ENCODE results near the gene MAP3K2. TPM values are rescaled to one million over a fixed set of nuclear protein-coding genes. Genes with fewer than 3 reads are reported as not detected.
A peak's percentile ranks its signal among the peaks of the same experiment; 100 is the strongest.

The MAP3K2 gene
- total RNA-seq, 8 experiments from 2014 or later, result 17.6 to 32.8 (median 22.8) TPM

GRCh38 chr2:127342101-127342500, 45.7 kb downstream of the MAP3K2 start:
- Histone ChIP-seq H3K4me1 (replicated peaks in 1 of 2) (no peaks in the 10 kb centered on the region), H3K4me3 (no peak overlapping the region), H3K27ac (no peak overlapping the region)
- in situ Hi-C loops (cut with MboI; ENCODE audit: low pct_unique_long_range_greater_than_20kb in 2 of 9, low sequenced_read_pairs in 9 of 9, unreplicated experiment in 9 of 9), result loop anchor here in 1 of 9 experiments (25.0 kb wide), 1 partner anchor 145 kb away; no protein-coding TSS in a partner anchor
- ATAC-seq (replicated peaks in 6 of 8), result no peak
- WGBS, 10 experiments, result 67 to 100% (median 100%) methylated on average over 1 of the region's 1 CpG; no CpG with 5 or more reads in 2 of the 10 experiments

- in situ Hi-C loops (cut with MboI; ENCODE audit: low pct_unique_long_range_greater_than_20kb in 2 of 9, low sequenced_read_pairs in 9 of 9, unreplicated experiment in 9 of 9), result loop anchor here in 1 of 9 experiments (25.0 kb wide), 1 partner anchor 155 kb away; no protein-coding TSS in a partner anchor
- ATAC-seq (replicated peaks in 6 of 8), result no peak
- 56 to 100% (median 100%) methylated on average over 1 of the region's 1 CpG; no CpG with 5 or more reads in 3 of the 10 experiments for WGBS, 10 experiments
These were observed 55.4 kb downstream of the MAP3K2 start for GRCh38 chr2:127332335-127332734.

GRCh38 chr2:127330753-127331152, 57.0 kb downstream of the MAP3K2 start:
- in situ Hi-C loops (cut with MboI; ENCODE audit: low pct_unique_long_range_greater_than_20kb in 2 of 9, low sequenced_read_pairs in 9 of 9, unreplicated experiment in 9 of 9), result loop anchor here in 1 of 9 experiments (25.0 kb wide), 1 partner anchor 157 kb away; no protein-coding TSS in a partner anchor
- Histone ChIP-seq H3K4me1 (replicated peaks in 1 of 2) (no peaks in the 10 kb centered on the region), H3K4me3 (no peak overlapping the region), H3K27ac (no peak overlapping the region)
- no peak for ATAC-seq (replicated peaks in 6 of 8)
- 80 to 100% (median 100%) methylated on average over 1 of the region's 1 CpG; no CpG with 5 or more reads in 3 of the 10 experiments for WGBS, 10 experiments

More at GRCh38 chr2:127332335-127332734, 55.4 kb downstream of the MAP3K2 start:
- no peak overlapping the region for H3K27ac ChIP-seq
- no peak overlapping the region for H3K4me3 ChIP-seq
- no peaks in the 10 kb centered on the region for H3K4me1 ChIP-seq (replicated peaks in 1 of 2)

GRCh38 chr2:127326289-127326945, 61.4 kb downstream of the MAP3K2 start:
- Histone ChIP-seq H3K27ac (no peak overlapping the region), H3K4me1 (replicated peaks in 1 of 2) (no peaks in the 10 kb centered on the region), H3K4me3 (no peak overlapping the region)
- in situ Hi-C loops (cut with MboI; ENCODE audit: low pct_unique_long_range_greater_than_20kb in 2 of 9, low sequenced_read_pairs in 9 of 9, unreplicated experiment in 9 of 9), result loop anchor here in 3 of 9 experiments (10.0 to 25.0 kb wide), 2 partner anchors 148 to 161 kb away; no protein-coding TSS in a partner anchor
- WGBS, 10 experiments, result 66 to 100% (median 91%) methylated on average over 1 to 2 of the region's 2 CpGs
- no peak for ATAC-seq (replicated peaks in 6 of 8)

- H3K4me3 ChIP-seq, result no peak overlapping the region
- no peak overlapping the region for H3K27ac ChIP-seq
- WGBS, 10 experiments, result 11 to 100% (median 67%) methylated on average over 1 to 3 of the region's 3 CpGs; no CpG with 5 or more reads in 1 of the 10 experiments
- ATAC-seq (replicated peaks in 6 of 8), result peak in 3 of 8 experiments; percentile 49 to 64 (median 56)
- H3K4me1 ChIP-seq (replicated peaks in 1 of 2), result no peaks in the 10 kb centered on the region
- in situ Hi-C loops (cut with MboI; ENCODE audit: low pct_unique_long_range_greater_than_20kb in 2 of 9, low sequenced_read_pairs in 9 of 9, unreplicated experiment in 9 of 9), result loop anchor here in 5 of 9 experiments (10.0 to 25.0 kb wide), 2 partner anchors 150 to 163 kb away; no protein-coding TSS in a partner anchor
These were observed 63.1 kb downstream of the MAP3K2 start for GRCh38 chr2:127324635-127325034.

GRCh38 chr2:127321303-127321702, 66.5 kb downstream of the MAP3K2 start:
- peak in 1 of 8 experiments; percentile 59 for ATAC-seq (replicated peaks in 6 of 8)
- in situ Hi-C loops (cut with MboI; ENCODE audit: low pct_unique_long_range_greater_than_20kb in 2 of 9, low sequenced_read_pairs in 9 of 9, unreplicated experiment in 9 of 9), result loop anchor here in 4 of 9 experiments (10.0 to 25.0 kb wide), 2 partner anchors 153 to 166 kb away; no protein-coding TSS in a partner anchor
- H3K27ac ChIP-seq, result no peak overlapping the region

GRCh38 chr2:127320586-127321275, 67.0 kb downstream of the MAP3K2 start:
- in situ Hi-C loops (cut with MboI; ENCODE audit: low pct_unique_long_range_greater_than_20kb in 2 of 9, low sequenced_read_pairs in 9 of 9, unreplicated experiment in 9 of 9), result loop anchor here in 4 of 9 experiments (10.0 to 25.0 kb wide), 2 partner anchors 154 to 167 kb away; no protein-coding TSS in a partner anchor
- Histone ChIP-seq H3K27ac (no peak overlapping the region), H3K4me3 (no peak overlapping the region), H3K4me1 (replicated peaks in 1 of 2) (no peaks in the 10 kb centered on the region)
- WGBS, 10 experiments, result 88 to 100% (median 100%) methylated on average over 1 of the region's 1 CpG; no CpG with 5 or more reads in 3 of the 10 experiments
- ATAC-seq (replicated peaks in 6 of 8), result no peak

More at GRCh38 chr2:127321303-127321702, 66.5 kb downstream of the MAP3K2 start:
- Histone ChIP-seq H3K4me1 (replicated peaks in 1 of 2) (no peaks in the 10 kb centered on the region), H3K4me3 (no peak overlapping the region)

GRCh38 chr2:127320067-127320466, 67.7 kb downstream of the MAP3K2 start:
- 33 to 100% (median 93%) methylated on average over 1 of the region's 1 CpG; no CpG with 5 or more reads in 2 of the 10 experiments for WGBS, 10 experiments
- no peak for ATAC-seq (replicated peaks in 6 of 8)
- H3K27ac ChIP-seq, result no peak overlapping the region
- H3K4me1 ChIP-seq (replicated peaks in 1 of 2), result no peaks in the 10 kb centered on the region
- in situ Hi-C loops (cut with MboI; ENCODE audit: low pct_unique_long_range_greater_than_20kb in 2 of 9, low sequenced_read_pairs in 9 of 9, unreplicated experiment in 9 of 9), result loop anchor here in 4 of 9 experiments (10.0 to 25.0 kb wide), 2 partner anchors 155 to 167 kb away; no protein-coding TSS in a partner anchor
- H3K4me3 ChIP-seq, result no peak overlapping the region

- in situ Hi-C loops (cut with MboI; ENCODE audit: low pct_unique_long_range_greater_than_20kb in 2 of 9, low sequenced_read_pairs in 9 of 9, unreplicated experiment in 9 of 9), result loop anchor here in 2 of 9 experiments (25.0 kb wide), 1 partner anchor 173 kb away; no protein-coding TSS in a partner anchor
- no peak overlapping the region for H3K4me3 ChIP-seq
- no peak for ATAC-seq (replicated peaks in 6 of 8)
- no peaks in the 10 kb centered on the region for H3K4me1 ChIP-seq (replicated peaks in 1 of 2)
- H3K27ac ChIP-seq, result no peak overlapping the region
- 74 to 100% (median 90%) methylated on average over 2 to 7 of the region's 7 CpGs for WGBS, 10 experiments
These were observed 73.4 kb downstream of the MAP3K2 start for GRCh38 chr2:127314193-127314988.

- Histone ChIP-seq H3K4me3 (no peak overlapping the region), H3K27ac (no peak overlapping the region), H3K4me1 (replicated peaks in 1 of 2) (no peaks in the 10 kb centered on the region)
- ATAC-seq (replicated peaks in 6 of 8), result peak in 3 of 8 experiments; percentile 96 to 98 (median 98)
- in situ Hi-C loops (cut with MboI; ENCODE audit: low pct_unique_long_range_greater_than_20kb in 2 of 9, low sequenced_read_pairs in 9 of 9, unreplicated experiment in 9 of 9), result loop anchor here in 2 of 9 experiments (25.0 kb wide), 1 partner anchor 174 kb away; no protein-coding TSS in a partner anchor
- 0 to 91% (median 78%) methylated on average over 1 to 3 of the region's 3 CpGs; no CpG with 5 or more reads in 3 of the 10 experiments for WGBS, 10 experiments
These were observed 74.4 kb downstream of the MAP3K2 start for GRCh38 chr2:127313406-127313805.

GRCh38 chr2:127310980-127311379, 76.8 kb downstream of the MAP3K2 start:
- in situ Hi-C loops (cut with MboI; ENCODE audit: low pct_unique_long_range_greater_than_20kb in 2 of 9, low sequenced_read_pairs in 9 of 9, unreplicated experiment in 9 of 9), result loop anchor here in 2 of 9 experiments (25.0 kb wide), 1 partner anchor 176 kb away; no protein-coding TSS in a partner anchor
- no peak overlapping the region for H3K4me3 ChIP-seq
- 58 to 100% (median 96%) methylated on average over 1 to 3 of the region's 3 CpGs for WGBS, 10 experiments
- H3K27ac ChIP-seq, result no peak overlapping the region
- ATAC-seq (replicated peaks in 6 of 8), result no peak
- H3K4me1 ChIP-seq (replicated peaks in 1 of 2), result no peaks in the 10 kb centered on the region

GRCh38 chr2:127309468-127309867, 78.3 kb downstream of the MAP3K2 start:
- no peak for ATAC-seq (replicated peaks in 6 of 8)
- H3K4me3 ChIP-seq, result no peak overlapping the region
- H3K4me1 ChIP-seq (replicated peaks in 1 of 2), result no peaks in the 10 kb centered on the region
- in situ Hi-C loops (cut with MboI; ENCODE audit: low pct_unique_long_range_greater_than_20kb in 2 of 9, low sequenced_read_pairs in 9 of 9, unreplicated experiment in 9 of 9), result loop anchor here in 2 of 9 experiments (25.0 kb wide), 1 partner anchor 178 kb away; no protein-coding TSS in a partner anchor
- H3K27ac ChIP-seq, result no peak overlapping the region
- WGBS, 10 experiments, result 50 to 100% (median 97%) methylated on average over 1 to 4 of the region's 4 CpGs; no CpG with 5 or more reads in 1 of the 10 experiments

Measured in motor neuron (in vitro differentiated cells).